Keratinocyte (primary cell): ENCODE data around the gene BRD7. TPM values are rescaled to one million over a fixed set of nuclear protein-coding genes. Genes with fewer than 3 reads are reported as not detected.

Experiments used
- DNase-seq: peaks from one replicate; pipeline ENCODE4 v3.0.0-alpha.2; 2011; ENCODE audit warnings: low read depth, missing footprints, low spot score
- FAIRE-seq: peaks from 2 replicates; lab custom pipeline; 2011; peaks lifted over from hg19 to GRCh38; lab: Jason Lieb, UNC
- H2AFZ ChIP-seq: 2 replicates; pipeline ENCODE4 v1.6.0; 2012; ENCODE audit warnings: low read length, control low read depth, inconsistent platforms; ENCODE audit not compliant: control insufficient read depth
- H3K27ac ChIP-seq: 2 replicates; pipeline ENCODE4 v1.5.1; 2011; ENCODE audit warnings: low read length; ENCODE audit not compliant: control insufficient read depth, insufficient read depth
- H3K27me3 ChIP-seq: 3 replicates; pipeline ENCODE4 v1.6.0; 2011; ENCODE audit warnings: low read length; ENCODE audit not compliant: control insufficient read depth, insufficient read depth; ENCODE audit errors: extremely low read depth
- H3K36me3 ChIP-seq, 2 experiments: 2 replicates in 1 of 2; 3 replicates in 1 of 2; pipeline ENCODE4 v1.5.1; 2011; ENCODE audit warnings: low read length in 2 of 2, mild to moderate bottlenecking in 1 of 2; ENCODE audit not compliant: control insufficient read depth in 2 of 2, insufficient read depth in 2 of 2; ENCODE audit errors: extremely low read depth in 1 of 2
- H3K4me1 ChIP-seq: 3 replicates; pipeline ENCODE4 v1.5.1; 2011; ENCODE audit warnings: low read length; ENCODE audit not compliant: control insufficient read depth, insufficient read depth; ENCODE audit errors: extremely low read depth
- H3K4me2 ChIP-seq: 3 replicates; pipeline ENCODE4 v1.6.0; 2011; ENCODE audit warnings: low read depth, low read length; ENCODE audit not compliant: control insufficient read depth, insufficient read depth; ENCODE audit errors: extremely low read depth
- H3K4me3 ChIP-seq, 3 experiments: fragments of 200-600 bp in 1 of 3; sonication (generic) in 1 of 3; 2 replicates in 2 of 3; 3 replicates in 1 of 3; pipeline ENCODE4 v1.5.1; 2011 to 2016; ENCODE audit warnings: low read length in 3 of 3, mild to moderate bottlenecking in 3 of 3, control low read depth in 2 of 3, inconsistent platforms in 1 of 3, low read depth in 1 of 3, mixed read lengths in 1 of 3, mixed run types in 1 of 3, moderate library complexity in 1 of 3; ENCODE audit not compliant: control insufficient read depth in 2 of 3, insufficient read depth in 2 of 3; ENCODE audit errors: extremely low read depth in 1 of 3
- H3K79me2 ChIP-seq: 2 replicates; pipeline ENCODE4 v1.6.0; 2012; ENCODE audit warnings: low read length; ENCODE audit not compliant: control insufficient read depth, insufficient read depth
- H3K9ac ChIP-seq: 3 replicates; pipeline ENCODE4 v1.6.0; 2011; ENCODE audit warnings: low read length; ENCODE audit not compliant: control insufficient read depth, insufficient read depth; ENCODE audit errors: extremely low read depth
- H3K9me1 ChIP-seq: 3 replicates; pipeline ENCODE4 v1.6.0; 2011; ENCODE audit warnings: low read length; ENCODE audit not compliant: control insufficient read depth, insufficient read depth; ENCODE audit errors: extremely low read depth
- H3K9me3 ChIP-seq: 2 replicates; pipeline ENCODE4 v1.5.1; 2012; ENCODE audit warnings: low read depth, low read length; ENCODE audit not compliant: control insufficient read depth
- H4K20me1 ChIP-seq: 3 replicates; pipeline ENCODE4 v1.6.0; 2011; ENCODE audit warnings: low read length; ENCODE audit not compliant: control insufficient read depth, insufficient read depth; ENCODE audit errors: extremely low read depth
- EZH2 ChIP-seq: IDR thresholded peaks from one replicate; pipeline ENCODE4 v1.6.1; 2012; ENCODE audit warnings: inconsistent platforms, mild to moderate bottlenecking, low read length, moderate library complexity
- dilution Hi-C: fragments of 300-500 bp; cut with MboI; formaldehyde crosslinking; loops from one replicate; pipeline ENCODE4 v1.7.0; 2020; ENCODE audit warnings: low sequenced_read_pairs; ENCODE audit not compliant: extremely low pct_ligation_motif_present
- polyA plus RNA-seq, 5 experiments: library from polyadenylated mRNA; depleted of rRNA in 3 of 5; stranded (reverse) in 3 of 5; stranded (forward) in 1 of 5; unstranded in 1 of 5; fragments of >200 nt; gene quantifications; 1 replicate in 1 of 5; 2 replicates in 3 of 5; 3 replicates in 1 of 5; pipeline versions ENCODE4 v1.2.1 to v1.2.3, GENCODE V29; 2011 to 2012; ENCODE audit warnings: missing spikeins in 2 of 5, low read depth in 1 of 5, low replicate concordance in 1 of 5
- TF ChIP-seq, protein P1 (sequence below), 3 experiments: IDR thresholded peaks in 1 of 3; conservative IDR thresholded peaks in 1 of 3; optimal IDR thresholded peaks in 1 of 3; 2 replicates in 2 of 3; 3 replicates in 1 of 3; pipeline versions ENCODE3 to v1.5.1; 2011; ENCODE audit warnings: low read length in 3 of 3, mild to moderate bottlenecking in 3 of 3, moderate library complexity in 2 of 3, control low read depth in 1 of 3, inconsistent platforms in 1 of 3; ENCODE audit not compliant: insufficient read depth in 2 of 3; ENCODE audit errors: extremely low read depth in 1 of 3

BRD7 gene
- polyA plus RNA-seq, 1 donor (not counting 4 experiments of a cell fraction or from before 2014, with no cell fraction given), result 66.6 TPM

GRCh38 chr16:50282010-50282538 is 86.7 kb downstream of the BRD7 start:
- no peak for DNase-seq
- no peaks in the 10 kb centered on the region for H3K27me3 ChIP-seq
- H3K9me3 ChIP-seq, result no peaks in the 10 kb centered on the region
- no peak overlapping the region for H3K4me2 ChIP-seq
- dilution Hi-C loops, result no loop called here
- no peaks in the 10 kb centered on the region for H4K20me1 ChIP-seq
- H3K9me1 ChIP-seq, result no peaks in the 10 kb centered on the region
- TF ChIP-seq EZH2, result no peak
- TF ChIP-seq, protein P1, sequence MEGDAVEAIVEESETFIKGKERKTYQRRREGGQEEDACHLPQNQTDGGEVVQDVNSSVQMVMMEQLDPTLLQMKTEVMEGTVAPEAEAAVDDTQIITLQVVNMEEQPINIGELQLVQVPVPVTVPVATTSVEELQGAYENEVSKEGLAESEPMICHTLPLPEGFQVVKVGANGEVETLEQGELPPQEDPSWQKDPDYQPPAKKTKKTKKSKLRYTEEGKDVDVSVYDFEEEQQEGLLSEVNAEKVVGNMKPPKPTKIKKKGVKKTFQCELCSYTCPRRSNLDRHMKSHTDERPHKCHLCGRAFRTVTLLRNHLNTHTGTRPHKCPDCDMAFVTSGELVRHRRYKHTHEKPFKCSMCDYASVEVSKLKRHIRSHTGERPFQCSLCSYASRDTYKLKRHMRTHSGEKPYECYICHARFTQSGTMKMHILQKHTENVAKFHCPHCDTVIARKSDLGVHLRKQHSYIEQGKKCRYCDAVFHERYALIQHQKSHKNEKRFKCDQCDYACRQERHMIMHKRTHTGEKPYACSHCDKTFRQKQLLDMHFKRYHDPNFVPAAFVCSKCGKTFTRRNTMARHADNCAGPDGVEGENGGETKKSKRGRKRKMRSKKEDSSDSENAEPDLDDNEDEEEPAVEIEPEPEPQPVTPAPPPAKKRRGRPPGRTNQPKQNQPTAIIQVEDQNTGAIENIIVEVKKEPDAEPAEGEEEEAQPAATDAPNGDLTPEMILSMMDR (optimal IDR thresholded peaks at IDR 0.05 in 1 of 3, IDR thresholded peaks at IDR 0.05 in 1 of 3, conservative IDR thresholded peaks at IDR 0.05 in 1 of 3; ENCODE audit: extremely low read depth in 1 of 3, insufficient read depth in 2 of 3, low read length in 3 of 3), result no peak
- H2AFZ ChIP-seq, result no peak overlapping the region
- no peak overlapping the region for H3K27ac ChIP-seq
- no peak overlapping the region for H3K4me3 ChIP-seq
- FAIRE-seq, result no peak
- no peaks in the 10 kb centered on the region for H3K79me2 ChIP-seq
- H3K9ac ChIP-seq, result no peak overlapping the region
- H3K36me3 ChIP-seq, result peaks cover 0 to 3% of the 10 kb centered on the region in 2 experiments
- H3K4me1 ChIP-seq, result no peaks in the 10 kb centered on the region

DNA sequence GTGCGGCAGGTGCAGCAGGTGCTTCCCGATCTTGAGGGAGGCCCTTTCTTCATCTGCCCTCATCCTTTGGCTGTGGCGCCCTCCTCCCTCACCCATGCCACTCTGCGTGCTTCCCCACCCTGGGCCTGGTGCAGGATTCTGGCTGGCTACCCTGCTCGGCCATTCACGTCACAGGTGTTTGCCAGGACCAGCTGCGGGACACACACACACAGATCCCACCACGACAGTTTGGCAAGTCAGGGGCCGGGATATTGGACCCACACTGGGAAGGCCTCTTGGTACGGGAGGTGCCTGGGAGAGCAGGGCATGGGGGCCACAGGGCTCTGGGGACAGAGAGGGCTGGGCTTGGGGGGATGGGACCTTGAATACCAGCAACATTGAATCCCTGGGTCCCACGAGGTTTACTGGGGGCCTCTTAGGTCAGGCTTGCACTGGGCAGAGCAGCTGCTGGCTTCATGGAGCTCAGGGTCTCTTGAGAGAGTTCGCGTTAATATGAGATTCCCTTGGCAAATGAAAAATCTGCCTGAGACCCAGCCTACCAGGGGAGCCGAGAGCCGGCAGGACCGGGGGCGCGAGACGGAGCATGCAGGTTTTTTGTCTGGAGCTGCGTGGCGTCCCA is 87.3 kb downstream of the BRD7 start:
- H3K4me3 ChIP-seq, result no peak overlapping the region
- H3K4me2 ChIP-seq, result no peak overlapping the region
- dilution Hi-C loops, result no loop called here
- no peaks in the 10 kb centered on the region for H3K9me1 ChIP-seq
- FAIRE-seq, result no peak
- no peak overlapping the region for H3K9ac ChIP-seq
- H3K27me3 ChIP-seq, result no peaks in the 10 kb centered on the region
- peaks cover 0 to 2% of the 10 kb centered on the region in 2 experiments for H3K36me3 ChIP-seq
- H3K27ac ChIP-seq, result no peak overlapping the region
- H3K79me2 ChIP-seq, result no peaks in the 10 kb centered on the region
- no peak overlapping the region for H2AFZ ChIP-seq
- H4K20me1 ChIP-seq, result no peaks in the 10 kb centered on the region
- no peaks in the 10 kb centered on the region for H3K4me1 ChIP-seq
- no peaks in the 10 kb centered on the region for H3K9me3 ChIP-seq
- no peak for DNase-seq
- TF ChIP-seq, protein P1 (optimal IDR thresholded peaks at IDR 0.05 in 1 of 3, IDR thresholded peaks at IDR 0.05 in 1 of 3, conservative IDR thresholded peaks at IDR 0.05 in 1 of 3; ENCODE audit: extremely low read depth in 1 of 3, insufficient read depth in 2 of 3, low read length in 3 of 3), result no peak
- TF ChIP-seq EZH2, result no peak
